ENCODE results near the gene TYRP1. TPM values are rescaled to one million over a fixed set of nuclear protein-coding genes. Genes with fewer than 3 reads are reported as not detected.

TYRP1 gene
- total RNA-seq, 2 experiments from 2014 or later: not detected

DNA sequence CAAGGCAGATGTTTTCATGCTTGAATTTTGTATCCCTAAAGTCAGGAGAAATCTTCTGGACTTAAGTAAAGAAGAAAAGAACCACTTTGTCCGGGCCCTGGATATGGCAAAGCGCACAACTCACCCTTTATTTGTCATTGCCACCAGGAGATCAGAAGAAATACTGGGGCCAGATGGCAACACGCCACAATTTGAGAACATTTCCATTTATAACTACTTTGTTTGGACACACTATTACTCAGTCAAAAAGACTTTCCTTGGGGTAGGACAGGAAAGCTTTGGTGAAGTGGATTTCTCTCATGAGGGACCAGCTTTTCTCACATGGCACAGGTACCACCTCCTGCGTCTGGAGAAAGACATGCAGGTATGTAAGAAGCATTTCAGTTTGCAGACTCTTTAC, 2.3 kb downstream of the TYRP1 start:
- intact Hi-C loops (cut with micrococcal nuclease; ENCODE audit: unreplicated experiment): no loop called here
- H3K9me3 ChIP-seq (ENCODE audit: low read length): no peaks in the 10 kb centered on the region
- H4K20me1 ChIP-seq (ENCODE audit: insufficient read depth, low read length): no peaks in the 10 kb centered on the region
- H3K4me3 ChIP-seq (ENCODE audit: low read depth, low read length, poor library complexity, severe bottlenecking): no peak overlapping the region
- no peak for TF ChIP-seq EZH2phosphoT487 (IDR thresholded peaks at IDR 0.05; ENCODE audit: borderline replicate concordance, low read depth, low read length)
- TF ChIP-seq, protein P1, sequence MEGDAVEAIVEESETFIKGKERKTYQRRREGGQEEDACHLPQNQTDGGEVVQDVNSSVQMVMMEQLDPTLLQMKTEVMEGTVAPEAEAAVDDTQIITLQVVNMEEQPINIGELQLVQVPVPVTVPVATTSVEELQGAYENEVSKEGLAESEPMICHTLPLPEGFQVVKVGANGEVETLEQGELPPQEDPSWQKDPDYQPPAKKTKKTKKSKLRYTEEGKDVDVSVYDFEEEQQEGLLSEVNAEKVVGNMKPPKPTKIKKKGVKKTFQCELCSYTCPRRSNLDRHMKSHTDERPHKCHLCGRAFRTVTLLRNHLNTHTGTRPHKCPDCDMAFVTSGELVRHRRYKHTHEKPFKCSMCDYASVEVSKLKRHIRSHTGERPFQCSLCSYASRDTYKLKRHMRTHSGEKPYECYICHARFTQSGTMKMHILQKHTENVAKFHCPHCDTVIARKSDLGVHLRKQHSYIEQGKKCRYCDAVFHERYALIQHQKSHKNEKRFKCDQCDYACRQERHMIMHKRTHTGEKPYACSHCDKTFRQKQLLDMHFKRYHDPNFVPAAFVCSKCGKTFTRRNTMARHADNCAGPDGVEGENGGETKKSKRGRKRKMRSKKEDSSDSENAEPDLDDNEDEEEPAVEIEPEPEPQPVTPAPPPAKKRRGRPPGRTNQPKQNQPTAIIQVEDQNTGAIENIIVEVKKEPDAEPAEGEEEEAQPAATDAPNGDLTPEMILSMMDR (conservative IDR thresholded peaks at IDR 0.05; ENCODE audit: low read length): no peak
- DNase-seq (ENCODE audit: low spot score): no peak
- H2AFZ ChIP-seq (ENCODE audit: low read length): no peak overlapping the region
- ChIA-PET CTCF (ENCODE audit: unreplicated experiment) (no interaction called here), POLR2A (no interaction called here)
- no peaks in the 10 kb centered on the region for H3K4me1 ChIP-seq (ENCODE audit: insufficient read depth, low read length, poor library complexity, severe bottlenecking)
- H3K9me2 ChIP-seq (ENCODE audit: insufficient read depth, low read length): no peaks in the 10 kb centered on the region
- no peak overlapping the region for H3K4me2 ChIP-seq (ENCODE audit: low read length)
- H3K27ac ChIP-seq (ENCODE audit: low read depth, low read length, poor library complexity, severe bottlenecking): no peak overlapping the region
- H3K79me2 ChIP-seq (ENCODE audit: insufficient read depth, low read depth, low read length): no peaks in the 10 kb centered on the region
- no TSS peak for BruUV-seq (replicated peaks)
- H3K36me3 ChIP-seq (ENCODE audit: insufficient read depth, low read length): no peaks in the 10 kb centered on the region

DNA sequence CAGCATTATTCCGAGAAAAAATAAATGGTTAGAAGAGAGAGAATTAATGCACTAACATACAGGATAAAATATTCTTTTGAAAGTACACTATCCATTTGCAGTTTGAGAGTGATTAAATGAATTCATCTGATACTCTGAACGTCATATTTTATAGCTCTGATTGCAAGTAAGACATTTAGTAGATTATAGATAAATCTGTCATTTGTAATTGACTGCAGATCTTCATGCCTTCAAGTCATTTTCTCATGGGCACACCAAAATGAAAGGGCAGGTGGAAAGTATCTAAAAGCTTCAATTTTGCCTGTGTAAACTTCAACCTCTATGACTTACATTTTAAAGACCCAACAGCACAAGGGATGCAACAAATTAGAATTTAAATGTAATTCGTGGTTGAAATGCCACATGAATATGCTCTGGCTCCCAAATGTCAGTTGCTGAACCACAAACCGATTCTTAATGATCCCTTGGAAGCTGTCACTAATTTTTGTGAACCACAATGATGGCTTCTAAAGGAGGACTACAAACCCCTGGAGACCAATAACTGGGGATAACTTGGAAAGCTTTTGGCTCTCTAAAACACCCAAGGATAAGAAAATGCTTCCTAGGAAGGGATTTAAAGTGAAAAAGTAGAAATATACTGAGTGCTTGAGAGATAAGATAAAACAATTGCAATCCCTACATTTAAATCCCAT, 3.9 kb downstream of the TYRP1 start:
- Histone ChIP-seq H3K4me1 (ENCODE audit: insufficient read depth, low read length, poor library complexity, severe bottlenecking) (no peaks in the 10 kb centered on the region), H3K4me2 (ENCODE audit: low read length) (no peak overlapping the region), H3K27ac (ENCODE audit: low read depth, low read length, poor library complexity, severe bottlenecking) (no peak overlapping the region), H3K36me3 (ENCODE audit: insufficient read depth, low read length) (no peaks in the 10 kb centered on the region), H2AFZ (ENCODE audit: low read length) (no peak overlapping the region), H3K4me3 (ENCODE audit: low read depth, low read length, poor library complexity, severe bottlenecking) (no peak overlapping the region), H3K9me2 (ENCODE audit: insufficient read depth, low read length) (no peaks in the 10 kb centered on the region), H3K9me3 (ENCODE audit: low read length) (no peaks in the 10 kb centered on the region), H3K79me2 (ENCODE audit: insufficient read depth, low read depth, low read length) (no peaks in the 10 kb centered on the region), H4K20me1 (ENCODE audit: insufficient read depth, low read length) (no peaks in the 10 kb centered on the region)
- BruUV-seq (replicated peaks): no TSS peak
- ChIA-PET CTCF (ENCODE audit: unreplicated experiment) (no interaction called here), POLR2A (interaction anchor here (0.6 kb wide), 1 partner anchor 30 kb away, joined by 3 read pairs; no protein-coding TSS in a partner anchor)
- intact Hi-C loops (cut with micrococcal nuclease; ENCODE audit: unreplicated experiment): no loop called here
- TF ChIP-seq, protein P1 (conservative IDR thresholded peaks at IDR 0.05; ENCODE audit: low read length): no peak
- TF ChIP-seq EZH2phosphoT487 (IDR thresholded peaks at IDR 0.05; ENCODE audit: borderline replicate concordance, low read depth, low read length): no peak
- DNase-seq (ENCODE audit: low spot score): no peak

DNA sequence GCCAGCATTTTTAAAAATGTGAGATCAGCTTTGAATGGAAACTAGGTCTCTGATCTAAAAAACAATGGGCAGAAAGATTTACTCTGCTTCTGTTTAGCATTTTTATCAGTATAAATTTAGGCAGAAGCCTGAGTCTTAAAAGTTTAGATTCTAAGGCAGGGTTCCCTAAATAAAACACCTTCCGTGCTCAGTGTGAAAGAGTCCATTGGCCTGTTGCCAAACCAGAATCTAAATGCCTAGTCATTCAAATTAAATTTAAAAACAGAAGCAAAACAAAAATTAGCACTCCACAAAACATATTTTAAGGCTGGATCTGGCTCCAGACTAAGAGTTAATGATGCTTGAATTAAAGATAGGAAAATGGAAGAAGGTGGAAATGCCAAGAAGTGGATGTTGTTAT, 4.5 kb downstream of the TYRP1 start:
- Histone ChIP-seq H3K4me1 (ENCODE audit: insufficient read depth, low read length, poor library complexity, severe bottlenecking) (no peaks in the 10 kb centered on the region), H3K79me2 (ENCODE audit: insufficient read depth, low read depth, low read length) (no peaks in the 10 kb centered on the region), H2AFZ (ENCODE audit: low read length) (no peak overlapping the region), H3K4me2 (ENCODE audit: low read length) (no peak overlapping the region), H3K36me3 (ENCODE audit: insufficient read depth, low read length) (no peaks in the 10 kb centered on the region), H3K27ac (ENCODE audit: low read depth, low read length, poor library complexity, severe bottlenecking) (no peak overlapping the region), H3K9me3 (ENCODE audit: low read length) (no peaks in the 10 kb centered on the region), H4K20me1 (ENCODE audit: insufficient read depth, low read length) (no peaks in the 10 kb centered on the region), H3K9me2 (ENCODE audit: insufficient read depth, low read length) (no peaks in the 10 kb centered on the region), H3K4me3 (ENCODE audit: low read depth, low read length, poor library complexity, severe bottlenecking) (no peak overlapping the region)
- CTCF ChIA-PET (ENCODE audit: unreplicated experiment): no interaction called here
- no peak for TF ChIP-seq EZH2phosphoT487 (IDR thresholded peaks at IDR 0.05; ENCODE audit: borderline replicate concordance, low read depth, low read length)
- TF ChIP-seq, protein P1 (conservative IDR thresholded peaks at IDR 0.05; ENCODE audit: low read length): no peak
- intact Hi-C loops (cut with micrococcal nuclease; ENCODE audit: unreplicated experiment): no loop called here
- POLR2A ChIA-PET: interaction anchor here (0.5 kb wide), 1 partner anchor 153 kb away, joined by 4 read pairs; no protein-coding TSS in a partner anchor
- no peak for DNase-seq (ENCODE audit: low spot score)
- no TSS peak for BruUV-seq (replicated peaks)
